ENCODE data around the gene WWOX.

Gene WWOX

DNA sequence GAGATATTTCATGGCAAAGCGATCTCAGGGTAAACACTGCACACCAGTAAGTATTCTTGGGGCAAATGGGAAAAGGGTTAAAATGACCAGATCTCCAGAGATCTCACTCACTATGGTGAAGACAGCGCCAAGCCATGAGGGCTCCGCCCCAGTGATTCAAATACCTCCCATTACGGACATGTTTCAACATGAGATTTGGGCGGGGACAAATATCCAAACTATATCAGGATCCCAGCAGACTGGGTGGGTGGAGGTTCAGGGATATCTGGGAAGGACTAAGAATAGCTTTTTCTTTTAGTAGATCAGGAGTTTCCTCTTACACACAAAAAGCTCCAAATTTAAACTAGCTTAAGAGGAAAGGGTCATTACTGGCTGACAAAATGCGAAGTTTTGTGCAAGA, 181.7 kb downstream of the WWOX start (continued):
- TF ChIP-seq, protein P1, sequence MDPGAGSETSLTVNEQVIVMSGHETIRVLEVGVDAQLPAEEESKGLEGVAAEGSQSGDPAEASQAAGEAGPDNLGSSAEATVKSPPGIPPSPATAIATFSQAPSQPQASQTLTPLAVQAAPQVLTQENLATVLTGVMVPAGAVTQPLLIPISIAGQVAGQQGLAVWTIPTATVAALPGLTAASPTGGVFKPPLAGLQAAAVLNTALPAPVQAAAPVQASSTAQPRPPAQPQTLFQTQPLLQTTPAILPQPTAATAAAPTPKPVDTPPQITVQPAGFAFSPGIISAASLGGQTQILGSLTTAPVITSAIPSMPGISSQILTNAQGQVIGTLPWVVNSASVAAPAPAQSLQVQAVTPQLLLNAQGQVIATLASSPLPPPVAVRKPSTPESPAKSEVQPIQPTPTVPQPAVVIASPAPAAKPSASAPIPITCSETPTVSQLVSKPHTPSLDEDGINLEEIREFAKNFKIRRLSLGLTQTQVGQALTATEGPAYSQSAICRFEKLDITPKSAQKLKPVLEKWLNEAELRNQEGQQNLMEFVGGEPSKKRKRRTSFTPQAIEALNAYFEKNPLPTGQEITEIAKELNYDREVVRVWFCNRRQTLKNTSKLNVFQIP (CRISPR knock-in tag; IDR thresholded peaks at IDR 0.05; ENCODE audit: borderline replicate concordance, low read depth) = no peak
- no peak for TF ChIP-seq ZFP3 (CRISPR knock-in tag; IDR thresholded peaks at IDR 0.05)

DNA sequence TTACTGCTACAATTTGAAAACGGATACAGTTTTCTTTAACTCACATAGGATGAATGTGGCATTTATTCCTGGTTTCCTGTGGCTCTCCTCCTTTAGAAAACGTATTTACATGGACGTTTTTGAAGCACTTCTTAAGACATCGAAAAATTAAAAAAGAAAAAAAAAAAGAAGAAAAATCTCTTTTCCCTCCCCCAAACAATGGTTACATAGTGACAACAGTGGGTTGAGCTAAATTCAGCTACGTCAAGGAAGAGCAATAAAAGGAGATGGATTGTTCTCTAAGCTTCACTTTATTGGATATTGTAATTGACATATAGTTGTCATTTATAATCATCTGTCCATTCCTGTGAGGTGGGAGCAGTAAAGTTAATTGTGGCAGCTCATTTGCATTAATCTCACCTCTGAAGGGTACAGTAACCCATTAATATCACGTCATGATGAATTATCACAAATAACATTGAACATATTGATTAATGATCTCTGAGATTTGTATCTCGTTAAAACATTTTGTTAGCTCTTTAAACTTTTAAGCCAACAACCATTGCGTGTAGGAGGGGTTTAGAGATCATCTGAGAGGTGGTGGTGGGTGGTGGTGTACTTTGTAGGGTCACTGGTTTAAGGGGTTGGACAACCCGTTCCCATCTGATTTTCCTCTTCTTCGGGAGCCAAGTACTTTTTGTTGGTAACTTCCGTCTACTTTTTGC, 184.2 kb downstream of the WWOX start:
- ATAC-seq = no peak
- TF ChIP-seq OSR1 (CRISPR knock-in tag; IDR thresholded peaks at IDR 0.05) (no peak), ISL1 (CRISPR knock-in tag; IDR thresholded peaks at IDR 0.05) (no peak), ESRRG (CRISPR knock-in tag; IDR thresholded peaks at IDR 0.05) (no peak), BACH2 (CRISPR knock-in tag; IDR thresholded peaks at IDR 0.05; ENCODE audit: borderline replicate concordance) (no peak)
- TF ChIP-seq, protein P2, sequence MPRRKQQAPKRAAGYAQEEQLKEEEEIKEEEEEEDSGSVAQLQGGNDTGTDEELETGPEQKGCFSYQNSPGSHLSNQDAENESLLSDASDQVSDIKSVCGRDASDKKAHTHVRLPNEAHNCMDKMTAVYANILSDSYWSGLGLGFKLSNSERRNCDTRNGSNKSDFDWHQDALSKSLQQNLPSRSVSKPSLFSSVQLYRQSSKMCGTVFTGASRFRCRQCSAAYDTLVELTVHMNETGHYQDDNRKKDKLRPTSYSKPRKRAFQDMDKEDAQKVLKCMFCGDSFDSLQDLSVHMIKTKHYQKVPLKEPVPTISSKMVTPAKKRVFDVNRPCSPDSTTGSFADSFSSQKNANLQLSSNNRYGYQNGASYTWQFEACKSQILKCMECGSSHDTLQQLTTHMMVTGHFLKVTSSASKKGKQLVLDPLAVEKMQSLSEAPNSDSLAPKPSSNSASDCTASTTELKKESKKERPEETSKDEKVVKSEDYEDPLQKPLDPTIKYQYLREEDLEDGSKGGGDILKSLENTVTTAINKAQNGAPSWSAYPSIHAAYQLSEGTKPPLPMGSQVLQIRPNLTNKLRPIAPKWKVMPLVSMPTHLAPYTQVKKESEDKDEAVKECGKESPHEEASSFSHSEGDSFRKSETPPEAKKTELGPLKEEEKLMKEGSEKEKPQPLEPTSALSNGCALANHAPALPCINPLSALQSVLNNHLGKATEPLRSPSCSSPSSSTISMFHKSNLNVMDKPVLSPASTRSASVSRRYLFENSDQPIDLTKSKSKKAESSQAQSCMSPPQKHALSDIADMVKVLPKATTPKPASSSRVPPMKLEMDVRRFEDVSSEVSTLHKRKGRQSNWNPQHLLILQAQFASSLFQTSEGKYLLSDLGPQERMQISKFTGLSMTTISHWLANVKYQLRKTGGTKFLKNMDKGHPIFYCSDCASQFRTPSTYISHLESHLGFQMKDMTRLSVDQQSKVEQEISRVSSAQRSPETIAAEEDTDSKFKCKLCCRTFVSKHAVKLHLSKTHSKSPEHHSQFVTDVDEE (CRISPR knock-in tag; IDR thresholded peaks at IDR 0.05) = no peak

DNA sequence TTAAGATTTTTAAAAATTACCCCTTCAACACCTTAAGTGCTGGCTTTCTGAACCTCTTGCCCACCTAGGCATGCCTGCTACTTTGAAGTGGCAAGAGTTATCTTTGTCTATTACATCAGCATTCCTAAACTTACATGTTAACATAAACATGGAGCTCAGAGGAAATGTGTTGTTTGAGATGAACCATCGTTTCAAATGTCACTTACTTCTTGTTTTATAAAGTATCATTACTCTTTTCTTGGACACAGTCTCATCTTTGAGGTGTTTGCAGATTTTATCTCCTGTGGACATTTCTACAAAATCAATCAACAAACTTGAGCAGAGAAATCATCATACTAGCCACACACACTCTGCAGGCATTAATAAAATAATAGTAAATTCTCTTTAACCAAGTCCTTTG, 184.9 kb downstream of the WWOX start:
- no peak for TF ChIP-seq SNAI2 (CRISPR knock-in tag; IDR thresholded peaks at IDR 0.05)
- TF ChIP-seq ZFP30 (CRISPR knock-in tag; IDR thresholded peaks at IDR 0.05) = no peak
- TF ChIP-seq ARNTL (CRISPR knock-in tag; IDR thresholded peaks at IDR 0.05; ENCODE audit: borderline replicate concordance, low read depth) = no peak
- ATAC-seq = no peak

DNA sequence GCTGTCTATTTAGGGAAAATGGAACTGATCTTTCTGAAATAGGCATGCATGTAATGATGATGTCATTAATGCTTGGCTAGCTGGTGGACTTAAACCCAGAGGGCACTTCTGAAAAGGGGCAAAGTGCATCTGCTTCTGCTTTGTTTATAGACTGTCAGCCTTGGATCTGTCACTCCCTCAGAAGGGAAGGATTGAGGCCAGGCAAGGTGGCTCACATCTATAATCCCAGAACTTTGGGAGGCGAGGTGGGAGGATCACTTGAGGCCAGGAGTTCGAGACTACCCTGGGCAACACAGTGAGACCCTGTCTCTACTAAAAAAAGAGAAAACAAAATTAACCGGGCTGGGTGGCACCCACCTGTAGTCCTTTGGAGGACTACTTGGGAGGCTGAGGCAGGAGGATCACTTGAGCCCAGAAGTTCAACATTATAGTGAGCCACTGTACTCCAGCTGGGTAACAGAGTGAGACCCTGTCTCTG, 185.5 kb downstream of the WWOX start:
- no peak for ATAC-seq
- TF ChIP-seq CSDC2 (CRISPR knock-in tag; IDR thresholded peaks at IDR 0.05) (no peak), ZNF8 (CRISPR knock-in tag; IDR thresholded peaks at IDR 0.05) (no peak), OSR1 (CRISPR knock-in tag; IDR thresholded peaks at IDR 0.05) (no peak), ZFP30 (CRISPR knock-in tag; IDR thresholded peaks at IDR 0.05) (no peak), SNAI2 (CRISPR knock-in tag; IDR thresholded peaks at IDR 0.05) (no peak), BACH2 (CRISPR knock-in tag; IDR thresholded peaks at IDR 0.05; ENCODE audit: borderline replicate concordance) (no peak), PPARA (CRISPR knock-in tag; IDR thresholded peaks at IDR 0.05; ENCODE audit: borderline replicate concordance) (no peak)
- TF ChIP-seq, protein P3, sequence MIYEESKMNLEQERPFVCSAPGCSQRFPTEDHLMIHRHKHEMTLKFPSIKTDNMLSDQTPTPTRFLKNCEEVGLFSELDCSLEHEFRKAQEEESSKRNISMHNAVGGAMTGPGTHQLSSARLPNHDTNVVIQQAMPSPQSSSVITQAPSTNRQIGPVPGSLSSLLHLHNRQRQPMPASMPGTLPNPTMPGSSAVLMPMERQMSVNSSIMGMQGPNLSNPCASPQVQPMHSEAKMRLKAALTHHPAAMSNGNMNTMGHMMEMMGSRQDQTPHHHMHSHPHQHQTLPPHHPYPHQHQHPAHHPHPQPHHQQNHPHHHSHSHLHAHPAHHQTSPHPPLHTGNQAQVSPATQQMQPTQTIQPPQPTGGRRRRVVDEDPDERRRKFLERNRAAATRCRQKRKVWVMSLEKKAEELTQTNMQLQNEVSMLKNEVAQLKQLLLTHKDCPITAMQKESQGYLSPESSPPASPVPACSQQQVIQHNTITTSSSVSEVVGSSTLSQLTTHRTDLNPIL (CRISPR knock-in tag; IDR thresholded peaks at IDR 0.05; ENCODE audit: low read depth) = no peak

DNA sequence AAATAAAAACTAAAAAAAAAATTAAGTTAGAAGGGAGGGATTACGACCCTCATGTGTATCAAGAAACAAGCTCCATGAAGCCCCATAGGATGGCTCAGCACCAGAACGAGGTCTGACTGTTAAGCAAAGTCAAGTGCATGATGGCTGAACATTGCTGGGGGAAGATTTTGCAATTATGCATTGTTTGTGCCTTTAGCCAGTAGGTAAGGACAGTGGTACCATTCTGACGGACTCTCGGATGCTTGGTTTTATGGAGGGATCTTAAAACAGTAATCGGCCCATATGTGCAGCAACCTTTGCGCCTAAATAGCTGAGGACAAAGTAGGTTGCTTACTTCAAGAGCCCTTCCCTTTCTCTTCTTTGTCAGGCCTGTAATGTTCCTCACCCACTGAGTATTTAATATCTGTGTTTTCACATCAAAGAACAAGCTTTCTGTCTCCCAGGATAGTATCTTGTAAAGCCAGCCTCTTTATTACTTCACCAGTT, 186.0 kb downstream of the WWOX start:
- ATAC-seq = no peak
- TF ChIP-seq SNAI2 (CRISPR knock-in tag; IDR thresholded peaks at IDR 0.05) (no peak), TCF4 (CRISPR knock-in tag; IDR thresholded peaks at IDR 0.05; ENCODE audit: borderline replicate concordance) (no peak), PPARA (CRISPR knock-in tag; IDR thresholded peaks at IDR 0.05; ENCODE audit: borderline replicate concordance) (no peak), TOX (CRISPR knock-in tag; IDR thresholded peaks at IDR 0.05; ENCODE audit: borderline replicate concordance) (no peak), ZC3H10 (CRISPR knock-in tag; IDR thresholded peaks at IDR 0.05) (no peak), ZNF565 (CRISPR knock-in tag; conservative IDR thresholded peaks at IDR 0.05; ENCODE audit: low read depth) (no peak), ZFP30 (CRISPR knock-in tag; IDR thresholded peaks at IDR 0.05) (no peak), ZNF70 (CRISPR knock-in tag; IDR thresholded peaks at IDR 0.05) (no peak), ZFP3 (CRISPR knock-in tag; IDR thresholded peaks at IDR 0.05) (no peak), RARB (CRISPR knock-in tag; IDR thresholded peaks at IDR 0.05) (no peak)
- TF ChIP-seq, protein P4, sequence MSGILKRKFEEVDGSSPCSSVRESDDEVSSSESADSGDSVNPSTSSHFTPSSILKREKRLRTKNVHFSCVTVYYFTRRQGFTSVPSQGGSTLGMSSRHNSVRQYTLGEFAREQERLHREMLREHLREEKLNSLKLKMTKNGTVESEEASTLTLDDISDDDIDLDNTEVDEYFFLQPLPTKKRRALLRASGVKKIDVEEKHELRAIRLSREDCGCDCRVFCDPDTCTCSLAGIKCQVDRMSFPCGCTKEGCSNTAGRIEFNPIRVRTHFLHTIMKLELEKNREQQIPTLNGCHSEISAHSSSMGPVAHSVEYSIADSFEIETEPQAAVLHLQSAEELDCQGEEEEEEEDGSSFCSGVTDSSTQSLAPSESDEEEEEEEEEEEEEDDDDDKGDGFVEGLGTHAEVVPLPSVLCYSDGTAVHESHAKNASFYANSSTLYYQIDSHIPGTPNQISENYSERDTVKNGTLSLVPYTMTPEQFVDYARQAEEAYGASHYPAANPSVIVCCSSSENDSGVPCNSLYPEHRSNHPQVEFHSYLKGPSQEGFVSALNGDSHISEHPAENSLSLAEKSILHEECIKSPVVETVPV (CRISPR knock-in tag; IDR thresholded peaks at IDR 0.05) = no peak
- TF ChIP-seq, protein P5, sequence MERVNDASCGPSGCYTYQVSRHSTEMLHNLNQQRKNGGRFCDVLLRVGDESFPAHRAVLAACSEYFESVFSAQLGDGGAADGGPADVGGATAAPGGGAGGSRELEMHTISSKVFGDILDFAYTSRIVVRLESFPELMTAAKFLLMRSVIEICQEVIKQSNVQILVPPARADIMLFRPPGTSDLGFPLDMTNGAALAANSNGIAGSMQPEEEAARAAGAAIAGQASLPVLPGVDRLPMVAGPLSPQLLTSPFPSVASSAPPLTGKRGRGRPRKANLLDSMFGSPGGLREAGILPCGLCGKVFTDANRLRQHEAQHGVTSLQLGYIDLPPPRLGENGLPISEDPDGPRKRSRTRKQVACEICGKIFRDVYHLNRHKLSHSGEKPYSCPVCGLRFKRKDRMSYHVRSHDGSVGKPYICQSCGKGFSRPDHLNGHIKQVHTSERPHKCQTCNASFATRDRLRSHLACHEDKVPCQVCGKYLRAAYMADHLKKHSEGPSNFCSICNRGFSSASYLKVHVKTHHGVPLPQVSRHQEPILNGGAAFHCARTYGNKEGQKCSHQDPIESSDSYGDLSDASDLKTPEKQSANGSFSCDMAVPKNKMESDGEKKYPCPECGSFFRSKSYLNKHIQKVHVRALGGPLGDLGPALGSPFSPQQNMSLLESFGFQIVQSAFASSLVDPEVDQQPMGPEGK (CRISPR knock-in tag; IDR thresholded peaks at IDR 0.05; ENCODE audit: borderline replicate concordance) = no peak
- TF ChIP-seq, protein P3 (CRISPR knock-in tag; IDR thresholded peaks at IDR 0.05; ENCODE audit: low read depth) = no peak
- TF ChIP-seq, protein P1 (CRISPR knock-in tag; IDR thresholded peaks at IDR 0.05; ENCODE audit: borderline replicate concordance, low read depth) = no peak

Data from SK-N-SH treated with all-trans-retinoic acid at 6 μM for 48 hours (cell line).